ENCODE data around the gene DPF3. TPM values are rescaled to one million over a fixed set of nuclear protein-coding genes. Genes with fewer than 3 reads are reported as not detected.

Gene DPF3
- total RNA-seq, 1 donor from 2014 or later, result 0.11 TPM

GRCh38 chr14:72816287-72816686, 77.6 kb downstream of the DPF3 start:
- Histone ChIP-seq H3K4me3 (no peak overlapping the region), H3K27me3 (no peaks in the 10 kb centered on the region), H3K36me3 (no peaks in the 10 kb centered on the region), H3K27ac (no peak overlapping the region), H3K9me3 (no peaks in the 10 kb centered on the region), H3K4me1 (peaks cover 8 to 13% of the 10 kb centered on the region in 2 donors)
- intact Hi-C loops (cut with DNase I), result loop anchor here (10.0 kb wide), 1 partner anchor 261 kb away; no protein-coding TSS in a partner anchor
- TF ChIP-seq, protein P1, sequence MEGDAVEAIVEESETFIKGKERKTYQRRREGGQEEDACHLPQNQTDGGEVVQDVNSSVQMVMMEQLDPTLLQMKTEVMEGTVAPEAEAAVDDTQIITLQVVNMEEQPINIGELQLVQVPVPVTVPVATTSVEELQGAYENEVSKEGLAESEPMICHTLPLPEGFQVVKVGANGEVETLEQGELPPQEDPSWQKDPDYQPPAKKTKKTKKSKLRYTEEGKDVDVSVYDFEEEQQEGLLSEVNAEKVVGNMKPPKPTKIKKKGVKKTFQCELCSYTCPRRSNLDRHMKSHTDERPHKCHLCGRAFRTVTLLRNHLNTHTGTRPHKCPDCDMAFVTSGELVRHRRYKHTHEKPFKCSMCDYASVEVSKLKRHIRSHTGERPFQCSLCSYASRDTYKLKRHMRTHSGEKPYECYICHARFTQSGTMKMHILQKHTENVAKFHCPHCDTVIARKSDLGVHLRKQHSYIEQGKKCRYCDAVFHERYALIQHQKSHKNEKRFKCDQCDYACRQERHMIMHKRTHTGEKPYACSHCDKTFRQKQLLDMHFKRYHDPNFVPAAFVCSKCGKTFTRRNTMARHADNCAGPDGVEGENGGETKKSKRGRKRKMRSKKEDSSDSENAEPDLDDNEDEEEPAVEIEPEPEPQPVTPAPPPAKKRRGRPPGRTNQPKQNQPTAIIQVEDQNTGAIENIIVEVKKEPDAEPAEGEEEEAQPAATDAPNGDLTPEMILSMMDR (IDR thresholded peaks at IDR 0.05), result no peak
- DNase-seq (ENCODE audit: low spot score in 2 of 2), result no peak

DNA sequence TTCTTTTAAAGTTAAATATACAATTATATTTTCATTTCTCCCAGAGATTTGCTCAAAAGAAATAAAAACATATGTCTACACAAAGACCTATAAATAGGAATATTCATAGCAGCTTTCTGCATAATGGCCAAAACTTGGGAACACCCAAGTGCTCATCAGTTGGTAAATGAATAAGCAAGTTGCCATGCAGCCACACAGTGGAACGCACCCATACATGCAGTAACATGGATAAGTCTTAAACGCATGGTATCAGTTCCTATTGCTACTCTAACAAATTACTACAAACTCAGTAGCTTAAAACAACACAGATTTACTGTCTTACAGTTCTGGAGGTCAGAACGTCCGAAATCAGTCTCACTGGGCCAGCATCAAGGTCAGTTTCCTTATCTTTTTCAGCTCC, 78.5 kb downstream of the DPF3 start:
- Histone ChIP-seq H3K4me1 (peaks cover 8 to 13% of the 10 kb centered on the region in 2 donors), H3K4me3 (no peak overlapping the region), H3K9me3 (no peaks in the 10 kb centered on the region), H3K27ac (no peak overlapping the region), H3K27me3 (no peaks in the 10 kb centered on the region), H3K36me3 (no peaks in the 10 kb centered on the region)
- no peak for DNase-seq (ENCODE audit: low spot score in 2 of 2)
- TF ChIP-seq, protein P1 (IDR thresholded peaks at IDR 0.05), result no peak
- intact Hi-C loops (cut with DNase I), result loop anchor here (10.0 kb wide), 1 partner anchor 261 kb away; no protein-coding TSS in a partner anchor

GRCh38 chr14:72812292-72812851, 81.5 kb downstream of the DPF3 start:
- H3K4me1 ChIP-seq, result peaks cover 8 to 13% of the 10 kb centered on the region in 2 donors
- H3K9me3 ChIP-seq, result no peaks in the 10 kb centered on the region
- intact Hi-C loops (cut with DNase I), result loop anchor here (1.0 to 10.0 kb wide), 5 partner anchors 66 to 258 kb away; partner anchors contain the start of gene DPF3
- no peaks in the 10 kb centered on the region for H3K36me3 ChIP-seq
- peak overlapping the region; percentile 87 to 89 for H3K27ac ChIP-seq
- DNase-seq (ENCODE audit: low spot score in 2 of 2), result peak; percentile 68 to 87
- no peaks in the 10 kb centered on the region for H3K27me3 ChIP-seq
- H3K4me3 ChIP-seq, result peak overlapping the region in 1 of 2 donors; percentile 35
- TF ChIP-seq, protein P1 (IDR thresholded peaks at IDR 0.05), result peak in 1 of 3 experiments; percentile 18

DNA sequence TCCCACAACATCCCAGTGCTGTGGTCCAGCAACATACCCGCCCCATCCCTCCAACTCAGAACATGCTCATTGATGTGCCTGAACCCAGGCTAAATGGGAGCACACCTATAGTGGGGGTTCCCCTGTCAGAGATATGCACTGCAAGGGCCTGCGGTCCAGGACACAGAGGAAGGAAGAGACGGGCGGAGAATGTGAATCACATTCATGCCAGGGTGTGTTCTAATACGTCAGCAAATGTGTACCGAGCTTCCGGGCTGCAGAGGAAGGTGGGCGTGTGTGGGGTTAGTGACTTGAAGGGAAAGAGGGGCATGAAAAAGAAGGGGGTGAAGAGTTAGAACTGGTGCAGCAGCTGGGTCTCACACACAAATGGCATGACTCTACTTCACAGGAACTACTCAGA, 83.7 kb downstream of the DPF3 start:
- Histone ChIP-seq H3K4me3 (no peak overlapping the region), H3K27me3 (no peaks in the 10 kb centered on the region), H3K27ac (no peak overlapping the region), H3K36me3 (no peaks in the 10 kb centered on the region), H3K9me3 (no peaks in the 10 kb centered on the region), H3K4me1 (peaks cover 8 to 13% of the 10 kb centered on the region in 2 donors)
- no peak for DNase-seq (ENCODE audit: low spot score in 2 of 2)
- TF ChIP-seq, protein P1 (IDR thresholded peaks at IDR 0.05), result no peak
- intact Hi-C loops (cut with DNase I), result loop anchor here (5.0 to 10.0 kb wide), 3 partner anchors 97 to 255 kb away; no protein-coding TSS in a partner anchor

GRCh38 chr14:72809063-72809462, 84.8 kb downstream of the DPF3 start:
- Histone ChIP-seq H3K4me3 (no peak overlapping the region), H3K27ac (no peak overlapping the region), H3K36me3 (no peaks in the 10 kb centered on the region), H3K9me3 (no peaks in the 10 kb centered on the region), H3K4me1 (peaks cover 8 to 13% of the 10 kb centered on the region in 2 donors), H3K27me3 (no peaks in the 10 kb centered on the region)
- DNase-seq (ENCODE audit: low spot score in 2 of 2), result no peak
- intact Hi-C loops (cut with DNase I), result no loop called here
- TF ChIP-seq, protein P1 (IDR thresholded peaks at IDR 0.05), result no peak

All from ascending aorta (tissue), 2 donors.